DMS153 treated with DMSO at 0.1 percent for 48 hours (cell line): ENCODE results near the gene XPO6.

Experiments
- DNase-seq: peaks from one replicate; lab custom pipeline; 2025; ENCODE audit not compliant: unreplicated experiment; lab: John Stamatoyannopoulos, UW

Gene XPO6

GRCh38 chr16:28063591-28064061 is 148.1 kb downstream of the XPO6 start, which contains the start of gene GSG1L:
Gene GSG1L (minus strand): TSS chr16:28063714. CDS start chr16:28063424, 290 bp downstream.
- no peak for DNase-seq

GRCh38 chr16:28062847-28063521 is 148.8 kb downstream of the XPO6 start:
- no peak for DNase-seq

GRCh38 chr16:28062261-28062846 is 149.4 kb downstream of the XPO6 start:
- no peak for DNase-seq

GRCh38 chr16:28061352-28062101 is 150.2 kb downstream of the XPO6 start:
- DNase-seq, result no peak

- no peak for DNase-seq
Measured at GRCh38 chr16:28059841-28060575, 151.8 kb downstream of the XPO6 start.

GRCh38 chr16:28058839-28059589 is 152.8 kb downstream of the XPO6 start:
- DNase-seq, result no peak

- no peak for DNase-seq
Measured at GRCh38 chr16:28057949-28058348, 153.8 kb downstream of the XPO6 start.

- no peak for DNase-seq
Measured at GRCh38 chr16:28053461-28053860, 158.3 kb downstream of the XPO6 start.

- DNase-seq, result no peak
Measured at GRCh38 chr16:28052274-28053128, 159.3 kb downstream of the XPO6 start.

GRCh38 chr16:28051486-28051885 is 160.3 kb downstream of the XPO6 start:
- no peak for DNase-seq
